ENCODE measurements around the gene NRXN3. TPM values are rescaled to one million over a fixed set of nuclear protein-coding genes. Genes with fewer than 3 reads are reported as not detected.
A peak's percentile ranks its signal among the peaks of the same experiment; 100 is the strongest.

Gene NRXN3
- polyA plus RNA-seq, 1 donor from 2014 or later = 110 TPM

GRCh38 chr14:79496701-79497100, 1326.5 kb downstream of the NRXN3 start:
- no peaks in the 10 kb centered on the region for H3F3A ChIP-seq (ENCODE audit: insufficient read depth, low read length, poor library complexity, severe bottlenecking)

GRCh38 chr14:79500489-79500888, 1330.3 kb downstream of the NRXN3 start:
- H3K4me2 ChIP-seq (ENCODE audit: low read length) = no peak overlapping the region
- no peak for TF ChIP-seq RAD21 (conservative IDR thresholded peaks at IDR 0.05)
- no peak for TF ChIP-seq EZH2 (IDR thresholded peaks at IDR 0.05; ENCODE audit: borderline replicate concordance, insufficient read depth, low read length, poor library complexity, severe bottlenecking)
- TF ChIP-seq POLR2AphosphoS5 (IDR thresholded peaks at IDR 0.05) = peak; percentile 59
- TF ChIP-seq, protein P1, sequence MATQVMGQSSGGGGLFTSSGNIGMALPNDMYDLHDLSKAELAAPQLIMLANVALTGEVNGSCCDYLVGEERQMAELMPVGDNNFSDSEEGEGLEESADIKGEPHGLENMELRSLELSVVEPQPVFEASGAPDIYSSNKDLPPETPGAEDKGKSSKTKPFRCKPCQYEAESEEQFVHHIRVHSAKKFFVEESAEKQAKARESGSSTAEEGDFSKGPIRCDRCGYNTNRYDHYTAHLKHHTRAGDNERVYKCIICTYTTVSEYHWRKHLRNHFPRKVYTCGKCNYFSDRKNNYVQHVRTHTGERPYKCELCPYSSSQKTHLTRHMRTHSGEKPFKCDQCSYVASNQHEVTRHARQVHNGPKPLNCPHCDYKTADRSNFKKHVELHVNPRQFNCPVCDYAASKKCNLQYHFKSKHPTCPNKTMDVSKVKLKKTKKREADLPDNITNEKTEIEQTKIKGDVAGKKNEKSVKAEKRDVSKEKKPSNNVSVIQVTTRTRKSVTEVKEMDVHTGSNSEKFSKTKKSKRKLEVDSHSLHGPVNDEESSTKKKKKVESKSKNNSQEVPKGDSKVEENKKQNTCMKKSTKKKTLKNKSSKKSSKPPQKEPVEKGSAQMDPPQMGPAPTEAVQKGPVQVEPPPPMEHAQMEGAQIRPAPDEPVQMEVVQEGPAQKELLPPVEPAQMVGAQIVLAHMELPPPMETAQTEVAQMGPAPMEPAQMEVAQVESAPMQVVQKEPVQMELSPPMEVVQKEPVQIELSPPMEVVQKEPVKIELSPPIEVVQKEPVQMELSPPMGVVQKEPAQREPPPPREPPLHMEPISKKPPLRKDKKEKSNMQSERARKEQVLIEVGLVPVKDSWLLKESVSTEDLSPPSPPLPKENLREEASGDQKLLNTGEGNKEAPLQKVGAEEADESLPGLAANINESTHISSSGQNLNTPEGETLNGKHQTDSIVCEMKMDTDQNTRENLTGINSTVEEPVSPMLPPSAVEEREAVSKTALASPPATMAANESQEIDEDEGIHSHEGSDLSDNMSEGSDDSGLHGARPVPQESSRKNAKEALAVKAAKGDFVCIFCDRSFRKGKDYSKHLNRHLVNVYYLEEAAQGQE (IDR thresholded peaks at IDR 0.05; ENCODE audit: borderline replicate concordance) = peak; percentile 53
- peak; percentile 84 for TF ChIP-seq EP300 (conservative IDR thresholded peaks at IDR 0.05; ENCODE audit: poor library complexity, severe bottlenecking)
- H3K36me3 ChIP-seq (ENCODE audit: insufficient read depth, low read length) = no peaks in the 10 kb centered on the region
- H3K4me3 ChIP-seq (ENCODE audit: low read length) = peak overlapping the region; percentile 12
- peak overlapping the region; percentile 72 for H3K27ac ChIP-seq (ENCODE audit: low read length)
- H3K9me3 ChIP-seq (ENCODE audit: low read length) = no peaks in the 10 kb centered on the region
- no peak overlapping the region for H2AFZ ChIP-seq (ENCODE audit: low read depth, low read length)
- no peaks in the 10 kb centered on the region for H3F3A ChIP-seq (ENCODE audit: insufficient read depth, low read length, poor library complexity, severe bottlenecking)
- peaks cover 3% of the 10 kb centered on the region for H3K79me2 ChIP-seq (replicated peaks; ENCODE audit: insufficient read depth, low read length)
- H3K9ac ChIP-seq (ENCODE audit: low read length) = no peak overlapping the region
- no peaks in the 10 kb centered on the region for H3K9me2 ChIP-seq (ENCODE audit: insufficient read depth, low read length)
- H3K27me3 ChIP-seq (ENCODE audit: insufficient read depth, low read depth, low read length) = no peaks in the 10 kb centered on the region
- no peaks in the 10 kb centered on the region for H4K20me1 ChIP-seq (ENCODE audit: insufficient read depth)

More at GRCh38 chr14:79496701-79497100, 1326.5 kb downstream of the NRXN3 start:
- Histone ChIP-seq H3K4me3 (ENCODE audit: low read length) (no peak overlapping the region), H3K4me2 (ENCODE audit: low read length) (no peak overlapping the region), H3K36me3 (ENCODE audit: insufficient read depth, low read length) (no peaks in the 10 kb centered on the region), H3K27ac (ENCODE audit: low read length) (no peak overlapping the region), H3K9me2 (ENCODE audit: insufficient read depth, low read length) (no peaks in the 10 kb centered on the region), H3K9ac (ENCODE audit: low read length) (no peak overlapping the region), H3K27me3 (ENCODE audit: insufficient read depth, low read depth, low read length) (no peaks in the 10 kb centered on the region), H2AFZ (ENCODE audit: low read depth, low read length) (no peak overlapping the region), H3K79me2 (replicated peaks; ENCODE audit: insufficient read depth, low read length) (no peaks in the 10 kb centered on the region), H4K20me1 (ENCODE audit: insufficient read depth) (no peaks in the 10 kb centered on the region), H3K9me3 (ENCODE audit: low read length) (no peaks in the 10 kb centered on the region)
- TF ChIP-seq RAD21 (conservative IDR thresholded peaks at IDR 0.05) (no peak), EP300 (conservative IDR thresholded peaks at IDR 0.05; ENCODE audit: poor library complexity, severe bottlenecking) (no peak), TAF1 (IDR thresholded peaks at IDR 0.05; ENCODE audit: low read depth) (no peak), MXI1 (conservative IDR thresholded peaks at IDR 0.05; ENCODE audit: poor library complexity, severe bottlenecking) (no peak), SMC3 (conservative IDR thresholded peaks at IDR 0.05; ENCODE audit: poor library complexity) (no peak), POLR2AphosphoS5 (IDR thresholded peaks at IDR 0.05) (no peak), EZH2 (IDR thresholded peaks at IDR 0.05; ENCODE audit: borderline replicate concordance, insufficient read depth, low read length, poor library complexity, severe bottlenecking) (no peak)
- TF ChIP-seq, protein P2, sequence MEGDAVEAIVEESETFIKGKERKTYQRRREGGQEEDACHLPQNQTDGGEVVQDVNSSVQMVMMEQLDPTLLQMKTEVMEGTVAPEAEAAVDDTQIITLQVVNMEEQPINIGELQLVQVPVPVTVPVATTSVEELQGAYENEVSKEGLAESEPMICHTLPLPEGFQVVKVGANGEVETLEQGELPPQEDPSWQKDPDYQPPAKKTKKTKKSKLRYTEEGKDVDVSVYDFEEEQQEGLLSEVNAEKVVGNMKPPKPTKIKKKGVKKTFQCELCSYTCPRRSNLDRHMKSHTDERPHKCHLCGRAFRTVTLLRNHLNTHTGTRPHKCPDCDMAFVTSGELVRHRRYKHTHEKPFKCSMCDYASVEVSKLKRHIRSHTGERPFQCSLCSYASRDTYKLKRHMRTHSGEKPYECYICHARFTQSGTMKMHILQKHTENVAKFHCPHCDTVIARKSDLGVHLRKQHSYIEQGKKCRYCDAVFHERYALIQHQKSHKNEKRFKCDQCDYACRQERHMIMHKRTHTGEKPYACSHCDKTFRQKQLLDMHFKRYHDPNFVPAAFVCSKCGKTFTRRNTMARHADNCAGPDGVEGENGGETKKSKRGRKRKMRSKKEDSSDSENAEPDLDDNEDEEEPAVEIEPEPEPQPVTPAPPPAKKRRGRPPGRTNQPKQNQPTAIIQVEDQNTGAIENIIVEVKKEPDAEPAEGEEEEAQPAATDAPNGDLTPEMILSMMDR (IDR thresholded peaks at IDR 0.05; ENCODE audit: poor library complexity, severe bottlenecking) = no peak
- TF ChIP-seq, protein P1 (IDR thresholded peaks at IDR 0.05; ENCODE audit: borderline replicate concordance) = no peak
